Measurements from ENCODE around the gene TMEM94. TPM values are rescaled to one million over a fixed set of nuclear protein-coding genes. Genes with fewer than 3 reads are reported as not detected.
"Not testable (repeated sequence)": the region's sequence is repeated elsewhere in the genome, so short reads cannot be mapped to it uniquely, and the experiment has no call there.

The TMEM94 gene
- total RNA-seq, 3 donors from 2014 or later: 73.5 to 114 (median 108) TPM

DNA sequence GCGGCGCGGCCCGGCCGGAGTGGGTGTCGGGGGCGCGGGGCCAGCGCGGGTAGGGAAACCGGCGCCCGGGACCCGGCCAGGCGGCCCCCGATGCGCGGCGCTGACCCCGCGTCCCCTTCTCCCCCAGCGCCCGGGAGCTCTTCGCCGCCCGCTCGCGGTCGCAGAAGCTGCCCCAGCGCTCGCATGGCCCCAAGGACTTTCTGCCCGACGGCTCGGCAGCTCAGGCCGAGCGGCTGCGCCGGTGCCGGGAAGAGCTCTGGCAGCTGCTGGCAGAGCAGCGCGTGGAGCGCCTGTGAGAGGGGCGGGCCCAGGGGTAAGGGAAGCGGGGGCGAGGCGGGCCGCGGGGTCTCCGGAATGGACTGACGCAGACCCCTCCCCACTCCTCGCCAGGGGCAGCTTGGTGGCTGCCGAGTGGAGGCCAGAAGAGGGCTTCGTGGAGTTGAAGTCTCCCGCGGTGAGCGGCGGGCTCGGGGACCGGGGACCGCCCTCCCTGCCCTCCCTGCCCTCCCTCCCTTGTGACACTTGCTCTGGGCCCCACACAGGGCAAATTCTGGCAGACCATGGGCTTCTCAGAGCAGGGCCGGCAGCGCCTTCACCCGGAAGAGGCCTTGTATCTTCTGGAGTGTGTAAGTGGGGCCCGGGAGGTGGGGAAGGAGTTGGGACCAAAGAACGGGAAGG is 60.3 kb downstream of the TMEM94 start:
- H3K4me3 ChIP-seq: peak overlapping the region; percentile 94
- intact Hi-C loops (cut with DNase I, micrococcal nuclease): loop anchor here (2.0 to 10.0 kb wide), 2 partner anchors 88 to 92 kb away; no protein-coding TSS in a partner anchor
- no peaks in the 10 kb centered on the region for H3K9me3 ChIP-seq
- TF ChIP-seq, protein P1, sequence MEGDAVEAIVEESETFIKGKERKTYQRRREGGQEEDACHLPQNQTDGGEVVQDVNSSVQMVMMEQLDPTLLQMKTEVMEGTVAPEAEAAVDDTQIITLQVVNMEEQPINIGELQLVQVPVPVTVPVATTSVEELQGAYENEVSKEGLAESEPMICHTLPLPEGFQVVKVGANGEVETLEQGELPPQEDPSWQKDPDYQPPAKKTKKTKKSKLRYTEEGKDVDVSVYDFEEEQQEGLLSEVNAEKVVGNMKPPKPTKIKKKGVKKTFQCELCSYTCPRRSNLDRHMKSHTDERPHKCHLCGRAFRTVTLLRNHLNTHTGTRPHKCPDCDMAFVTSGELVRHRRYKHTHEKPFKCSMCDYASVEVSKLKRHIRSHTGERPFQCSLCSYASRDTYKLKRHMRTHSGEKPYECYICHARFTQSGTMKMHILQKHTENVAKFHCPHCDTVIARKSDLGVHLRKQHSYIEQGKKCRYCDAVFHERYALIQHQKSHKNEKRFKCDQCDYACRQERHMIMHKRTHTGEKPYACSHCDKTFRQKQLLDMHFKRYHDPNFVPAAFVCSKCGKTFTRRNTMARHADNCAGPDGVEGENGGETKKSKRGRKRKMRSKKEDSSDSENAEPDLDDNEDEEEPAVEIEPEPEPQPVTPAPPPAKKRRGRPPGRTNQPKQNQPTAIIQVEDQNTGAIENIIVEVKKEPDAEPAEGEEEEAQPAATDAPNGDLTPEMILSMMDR (IDR thresholded peaks at IDR 0.05): no peak
- ATAC-seq: peak; percentile 1
- peaks cover 28% of the 10 kb centered on the region for H3K4me1 ChIP-seq (ENCODE audit: low read depth)
- H3K36me3 ChIP-seq (ENCODE audit: low read depth): no peaks in the 10 kb centered on the region
- DNase-seq: peak; percentile 59 to 74 (median 72)

DNA sequence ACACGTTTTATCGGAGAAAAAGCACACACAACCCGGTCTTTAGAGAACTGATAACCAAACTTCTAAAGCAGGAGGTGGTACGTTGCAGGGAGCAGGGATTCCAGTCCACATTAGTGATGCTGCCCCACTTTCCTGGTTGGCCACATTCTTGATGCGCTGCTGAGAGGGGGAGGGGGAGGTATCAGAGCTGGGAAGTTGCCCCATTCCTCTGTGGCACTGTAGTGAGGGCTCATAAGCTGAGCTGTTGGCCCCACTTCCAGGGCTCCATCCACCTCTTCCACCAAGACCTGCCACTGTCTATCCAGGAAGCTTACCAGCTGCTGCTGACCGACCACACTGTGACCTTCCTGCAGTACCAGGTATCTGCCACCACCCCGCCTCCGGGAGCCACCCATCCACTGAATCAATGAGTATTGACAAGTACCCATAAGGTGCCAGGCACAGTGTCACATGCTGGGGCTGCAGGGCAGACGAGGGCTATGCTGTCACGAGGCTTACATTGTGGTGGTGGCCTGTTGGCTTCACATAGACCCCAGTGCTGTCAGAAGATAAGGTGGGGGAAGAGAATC is 60.9 kb downstream of the TMEM94 start:
- Histone ChIP-seq H3K9me3 (no peaks in the 10 kb centered on the region), H3K4me1 (ENCODE audit: low read depth) (peaks cover 25% of the 10 kb centered on the region), H3K36me3 (ENCODE audit: low read depth) (no peaks in the 10 kb centered on the region), H3K4me3 (peak overlapping the region; percentile 94)
- peak; percentile 8 for ATAC-seq
- intact Hi-C loops (cut with DNase I, micrococcal nuclease): loop anchor here (2.0 to 10.0 kb wide), 2 partner anchors 89 to 93 kb away; no protein-coding TSS in a partner anchor
- TF ChIP-seq, protein P1 (IDR thresholded peaks at IDR 0.05): no peak
- peak; percentile 70 to 78 (median 71) for DNase-seq

DNA sequence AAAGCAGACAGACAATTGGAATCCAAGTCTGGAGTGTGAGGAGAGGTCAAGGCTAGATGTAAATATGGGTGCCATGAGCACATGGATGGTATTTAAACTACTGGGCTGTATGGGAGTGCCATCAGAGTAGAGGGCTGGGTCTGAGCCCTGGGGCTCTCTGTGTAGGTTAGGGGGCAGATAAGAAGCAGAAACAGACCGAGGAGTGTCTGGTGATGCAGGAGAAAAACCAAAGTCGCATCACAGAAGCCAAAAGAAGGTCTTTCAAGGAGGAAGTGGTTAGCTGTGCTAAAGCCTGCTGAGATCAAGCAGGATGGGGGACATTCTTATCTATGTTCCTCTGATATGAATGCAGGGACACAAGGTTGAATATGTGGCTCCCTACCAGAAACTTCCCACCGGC is 61.8 kb downstream of the TMEM94 start:
- Histone ChIP-seq H3K36me3 (ENCODE audit: low read depth) (peaks cover under 1% of the 10 kb centered on the region), H3K4me3 (no peak overlapping the region), H3K9me3 (no peaks in the 10 kb centered on the region), H3K4me1 (ENCODE audit: low read depth) (peaks cover 23% of the 10 kb centered on the region)
- intact Hi-C loops (cut with DNase I, micrococcal nuclease): loop anchor here in 1 of 2 donors (10.0 kb wide), 1 partner anchor 93 kb away; no protein-coding TSS in a partner anchor
- DNase-seq (no peak), ATAC-seq (no peak)
- TF ChIP-seq, protein P1 (IDR thresholded peaks at IDR 0.05): no peak

DNA sequence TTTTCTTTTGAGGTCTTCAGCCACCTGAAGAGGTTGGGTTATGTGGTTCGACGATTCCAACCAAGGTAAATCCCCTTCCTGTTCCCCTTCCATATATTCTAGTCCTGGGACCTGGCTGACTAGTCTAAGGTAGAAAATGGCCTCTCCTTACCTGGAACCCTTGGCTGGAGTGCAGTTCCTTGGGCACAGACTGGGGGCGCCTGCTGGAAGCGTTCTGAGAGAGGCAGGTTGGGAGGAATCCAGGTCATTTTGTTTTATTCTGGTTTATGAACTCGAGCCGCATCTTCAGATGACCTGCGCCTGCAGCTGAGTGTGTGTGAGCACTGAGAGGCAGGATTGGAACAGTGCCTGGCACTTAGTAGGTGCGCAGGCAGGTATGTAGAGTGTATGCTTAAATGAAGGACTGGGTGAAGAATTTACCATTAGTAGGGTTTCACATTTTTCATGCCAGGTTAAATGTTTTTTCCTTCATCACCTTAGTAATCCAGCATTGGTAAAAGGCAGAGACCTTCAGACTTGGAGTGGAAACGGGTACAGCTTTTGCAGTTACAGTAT is 62.6 kb downstream of the TMEM94 start:
- intact Hi-C loops (cut with DNase I, micrococcal nuclease): loop anchor here in 1 of 2 donors (10.0 kb wide), 1 partner anchor 94 kb away; no protein-coding TSS in a partner anchor
- DNase-seq: no peak
- ATAC-seq: no peak
- TF ChIP-seq, protein P1 (IDR thresholded peaks at IDR 0.05): no peak
- Histone ChIP-seq H3K36me3 (ENCODE audit: low read depth) (peaks cover 3% of the 10 kb centered on the region), H3K4me1 (ENCODE audit: low read depth) (peaks cover 17% of the 10 kb centered on the region), H3K4me3 (no peak overlapping the region), H3K9me3 (no peaks in the 10 kb centered on the region)

DNA sequence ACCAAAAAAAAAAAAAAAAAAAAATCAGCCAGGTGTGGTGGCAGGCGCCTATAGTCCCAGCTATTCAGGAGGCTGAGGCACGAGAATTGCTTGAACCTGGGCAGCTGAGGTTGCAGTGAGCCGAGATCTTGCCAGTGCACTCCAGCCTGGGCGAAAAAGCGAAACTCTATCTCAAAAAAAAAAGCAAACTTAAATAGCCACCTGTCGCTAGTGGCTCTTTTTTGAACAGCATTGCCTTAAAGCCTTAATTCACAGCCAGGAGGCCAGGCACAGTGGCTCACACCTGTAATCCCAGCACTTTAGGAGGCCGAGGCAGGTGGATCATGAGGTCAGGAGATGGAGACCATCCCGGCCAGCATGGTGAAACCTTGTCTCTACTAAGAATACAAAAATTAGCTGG is 64.0 kb downstream of the TMEM94 start:
- H3K9me3 ChIP-seq; ATAC-seq; H3K4me3 ChIP-seq; DNase-seq; intact Hi-C loops (cut with DNase I, micrococcal nuclease); H3K36me3 ChIP-seq (ENCODE audit: low read depth): not testable (repeated sequence)
- H3K4me1 ChIP-seq (ENCODE audit: low read depth): peaks cover 14% of the 10 kb centered on the region

DNA sequence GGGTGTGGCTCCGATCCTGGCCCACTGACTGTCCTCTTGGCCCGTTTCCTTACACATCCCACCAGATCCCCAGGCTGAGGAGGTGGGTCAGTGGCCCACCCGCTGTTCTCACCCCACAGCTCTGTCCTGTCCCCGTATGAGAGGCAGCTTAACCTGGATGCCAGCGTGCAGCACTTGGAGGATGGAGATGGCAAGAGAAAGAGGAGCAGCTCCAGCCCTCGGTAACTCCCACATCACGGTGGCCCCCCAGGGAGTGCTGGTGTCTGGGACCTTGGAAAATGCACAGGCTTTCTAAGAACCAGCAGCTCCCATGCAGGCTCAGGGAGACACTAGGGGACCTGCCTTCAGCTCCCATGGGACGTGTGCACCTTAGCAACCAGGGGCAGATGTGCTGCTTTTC is 64.9 kb downstream of the TMEM94 start:
- Histone ChIP-seq H3K9me3 (no peaks in the 10 kb centered on the region), H3K36me3 (ENCODE audit: low read depth) (peaks cover 7% of the 10 kb centered on the region), H3K4me3 (no peak overlapping the region), H3K4me1 (ENCODE audit: low read depth) (peaks cover 14% of the 10 kb centered on the region)
- TF ChIP-seq, protein P1 (IDR thresholded peaks at IDR 0.05): no peak
- no peak for DNase-seq
- ATAC-seq: no peak
- intact Hi-C loops (cut with DNase I, micrococcal nuclease): no loop called here
